Endothelial cell of umbilical vein (primary cell): Measurements from ENCODE around the gene YEATS4.

Experiments used
- CTCF ChIP-seq, 2 donors: IDR thresholded peaks; 1 replicate in 1 of 2; 2 replicates in 1 of 2; pipeline ENCODE4 v1.5.1; 2011; ENCODE audit warnings: low read length in 2 of 2, mild to moderate bottlenecking in 2 of 2, moderate library complexity in 2 of 2, control low read depth in 1 of 2, inconsistent platforms in 1 of 2, low read depth in 1 of 2; ENCODE audit not compliant: insufficient read depth in 1 of 2; ENCODE audit errors: extremely low read depth in 1 of 2
- EZH2 ChIP-seq: IDR thresholded peaks from 2 replicates; pipeline ENCODE4 v1.6.1; 2012; ENCODE audit warnings: borderline replicate concordance, low read depth, mild to moderate bottlenecking, moderate library complexity, low read length, inconsistent platforms; ENCODE audit not compliant: severe bottlenecking
- GATA2 ChIP-seq: IDR thresholded peaks from 2 replicates; pipeline ENCODE4 v1.7.0; 2011; ENCODE audit warnings: low read depth, mild to moderate bottlenecking, moderate library complexity, mixed read lengths, low read length; ENCODE audit not compliant: insufficient read length, insufficient read depth
- JUN ChIP-seq: IDR thresholded peaks from 2 replicates; pipeline ENCODE4 v1.6.1; 2011; ENCODE audit warnings: borderline replicate concordance, low read depth; ENCODE audit not compliant: insufficient read length, insufficient read depth
- MAX ChIP-seq: IDR thresholded peaks from 2 replicates; pipeline ENCODE4 v1.6.1; 2011; ENCODE audit not compliant: insufficient read depth, insufficient read length
- MYC ChIP-seq: IDR thresholded peaks from one replicate; pipeline ENCODE4 v1.6.1; 2011; ENCODE audit warnings: mild to moderate bottlenecking, low read depth, low read length
- POLR2A ChIP-seq: IDR thresholded peaks from 2 replicates; pipeline ENCODE4 v1.6.1; 2012; ENCODE audit warnings: low read depth, mild to moderate bottlenecking, control low read depth, low read length
- POLR2AphosphoS5 ChIP-seq: IDR thresholded peaks from 2 replicates; pipeline ENCODE4 v1.6.1; 2012; ENCODE audit warnings: low read depth, mild to moderate bottlenecking, control low read depth, low read length, moderate library complexity; ENCODE audit not compliant: insufficient read depth

GRCh38 chr12:69423037-69423905 is 63.7 kb downstream of the YEATS4 start:
- TF ChIP-seq MAX (no peak), POLR2A (no peak), CTCF (IDR thresholded peaks at IDR 0.05; ENCODE audit: extremely low read depth in 1 of 2, insufficient read depth in 1 of 2, low read depth in 1 of 2, low read length in 2 of 2) (no peak), MYC (no peak), EZH2 (no peak), POLR2AphosphoS5 (no peak), JUN (no peak), GATA2 (no peak)
